ENCODE results near the gene TBCD.

The TBCD gene

DNA sequence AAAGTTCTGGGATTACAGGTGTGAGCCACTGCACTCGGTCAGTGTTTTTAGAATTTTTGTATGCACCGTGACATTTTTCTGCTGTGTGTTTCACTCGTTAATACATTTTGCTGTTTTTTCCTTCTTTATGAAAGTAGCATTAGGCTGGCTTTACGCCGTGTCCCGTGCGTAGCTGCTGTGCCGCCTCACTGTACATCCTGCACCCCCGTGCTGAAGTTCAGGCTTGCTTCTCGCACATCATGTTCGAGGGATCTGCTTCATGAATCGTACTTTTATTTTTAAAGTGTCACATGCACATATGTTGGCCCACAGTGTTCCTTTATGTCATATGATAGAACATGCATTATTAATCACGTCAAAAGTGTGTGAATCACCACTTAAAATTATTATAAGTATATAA lies 172.3 kb downstream of the TBCD start:
- TF ChIP-seq, protein P1, sequence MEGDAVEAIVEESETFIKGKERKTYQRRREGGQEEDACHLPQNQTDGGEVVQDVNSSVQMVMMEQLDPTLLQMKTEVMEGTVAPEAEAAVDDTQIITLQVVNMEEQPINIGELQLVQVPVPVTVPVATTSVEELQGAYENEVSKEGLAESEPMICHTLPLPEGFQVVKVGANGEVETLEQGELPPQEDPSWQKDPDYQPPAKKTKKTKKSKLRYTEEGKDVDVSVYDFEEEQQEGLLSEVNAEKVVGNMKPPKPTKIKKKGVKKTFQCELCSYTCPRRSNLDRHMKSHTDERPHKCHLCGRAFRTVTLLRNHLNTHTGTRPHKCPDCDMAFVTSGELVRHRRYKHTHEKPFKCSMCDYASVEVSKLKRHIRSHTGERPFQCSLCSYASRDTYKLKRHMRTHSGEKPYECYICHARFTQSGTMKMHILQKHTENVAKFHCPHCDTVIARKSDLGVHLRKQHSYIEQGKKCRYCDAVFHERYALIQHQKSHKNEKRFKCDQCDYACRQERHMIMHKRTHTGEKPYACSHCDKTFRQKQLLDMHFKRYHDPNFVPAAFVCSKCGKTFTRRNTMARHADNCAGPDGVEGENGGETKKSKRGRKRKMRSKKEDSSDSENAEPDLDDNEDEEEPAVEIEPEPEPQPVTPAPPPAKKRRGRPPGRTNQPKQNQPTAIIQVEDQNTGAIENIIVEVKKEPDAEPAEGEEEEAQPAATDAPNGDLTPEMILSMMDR (IDR thresholded peaks at IDR 0.05; ENCODE audit: extremely low read depth, missing control alignments), result no peak
- DNase-seq (ENCODE audit: low spot score), result no peak

DNA sequence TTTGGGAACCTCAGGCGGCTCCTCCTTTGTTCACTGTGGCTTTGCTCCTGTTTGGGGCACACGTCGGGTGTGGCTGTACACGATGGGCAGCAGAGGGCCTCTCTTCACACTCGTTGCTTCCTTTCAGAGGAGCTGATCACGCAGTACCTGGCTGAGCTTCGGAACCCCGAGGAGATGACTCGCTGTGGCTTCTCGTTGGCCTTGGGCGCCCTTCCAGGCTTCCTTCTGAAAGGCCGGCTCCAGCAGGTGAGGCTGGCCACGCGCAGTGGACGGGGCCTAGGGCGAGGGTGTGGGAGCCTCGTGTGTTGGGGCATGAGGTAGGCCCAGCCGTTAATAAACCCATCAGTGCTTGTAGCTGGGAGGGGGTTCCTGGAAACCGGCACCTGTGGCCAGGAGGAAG lies 172.9 kb downstream of the TBCD start:
- TF ChIP-seq, protein P1 (IDR thresholded peaks at IDR 0.05; ENCODE audit: extremely low read depth, missing control alignments), result no peak
- no peak for DNase-seq (ENCODE audit: low spot score)

DNA sequence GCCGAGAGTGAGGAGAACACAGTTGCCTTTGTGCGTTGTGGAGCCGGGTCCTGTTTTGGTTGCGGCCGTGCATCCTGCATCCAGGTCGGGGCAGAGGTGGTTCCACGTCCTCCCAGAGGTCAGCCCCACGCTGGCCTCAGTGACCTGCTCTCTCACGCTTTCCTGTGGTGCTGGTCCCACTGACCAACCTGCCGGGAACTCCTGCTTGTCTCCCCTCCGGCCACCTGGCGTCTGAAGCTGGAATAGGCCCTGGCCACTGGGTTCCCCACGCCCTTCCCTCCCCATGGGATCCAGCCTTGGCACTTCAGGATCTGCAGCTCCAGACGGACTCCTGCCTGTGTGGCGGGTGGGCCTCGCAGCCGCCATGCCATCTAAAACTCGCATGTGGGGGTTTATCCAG lies 173.5 kb downstream of the TBCD start:
- TF ChIP-seq, protein P1 (IDR thresholded peaks at IDR 0.05; ENCODE audit: extremely low read depth, missing control alignments), result no peak
- DNase-seq (ENCODE audit: low spot score), result no peak

DNA sequence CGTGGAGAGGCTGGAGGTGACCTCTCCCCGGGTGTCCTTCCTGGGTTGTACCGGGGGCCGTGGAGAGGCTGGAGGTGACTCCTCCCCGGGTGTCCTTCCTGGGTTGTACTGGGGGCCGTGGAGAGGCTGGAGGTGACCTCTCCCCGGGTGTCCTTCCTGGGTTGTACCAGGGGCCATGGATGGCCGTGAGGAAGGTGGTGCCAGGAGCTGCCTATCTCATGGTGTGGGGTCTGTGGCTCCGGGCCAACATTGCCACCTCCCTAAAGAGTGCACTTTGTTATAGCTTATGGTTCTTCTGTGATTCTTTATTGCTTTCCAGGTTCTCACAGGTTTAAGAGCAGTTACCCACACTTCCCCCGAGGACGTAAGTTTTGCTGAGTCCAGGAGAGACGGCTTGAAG lies 174.2 kb downstream of the TBCD start:
- TF ChIP-seq, protein P1 (IDR thresholded peaks at IDR 0.05; ENCODE audit: extremely low read depth, missing control alignments), result no peak

DNA sequence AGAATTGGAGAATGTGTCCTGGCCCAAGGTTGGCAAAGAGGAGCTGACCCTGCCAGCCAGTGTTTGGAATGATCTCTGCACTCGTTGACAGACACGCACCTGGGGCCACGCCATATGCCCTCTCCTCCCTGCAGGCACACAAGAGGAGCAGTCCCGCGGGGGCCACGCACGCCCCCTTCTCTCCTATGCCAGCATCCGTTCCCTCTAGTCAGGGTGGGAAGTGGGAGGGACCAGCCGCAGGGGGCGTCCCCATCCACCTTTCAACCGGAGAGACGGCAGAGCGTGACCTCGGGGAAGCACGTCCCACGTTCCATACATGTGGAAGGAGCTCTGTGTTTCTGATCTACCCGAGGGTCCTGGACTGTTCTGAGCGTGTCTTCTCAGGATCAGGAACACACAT lies 174.9 kb downstream of the TBCD start:
- TF ChIP-seq, protein P1 (IDR thresholded peaks at IDR 0.05; ENCODE audit: extremely low read depth, missing control alignments), result no peak
- no peak for DNase-seq (ENCODE audit: low spot score)

More for the DNA sequence above, 174.2 kb downstream of the TBCD start:
- DNase-seq (ENCODE audit: low spot score), result no peak

DNA sequence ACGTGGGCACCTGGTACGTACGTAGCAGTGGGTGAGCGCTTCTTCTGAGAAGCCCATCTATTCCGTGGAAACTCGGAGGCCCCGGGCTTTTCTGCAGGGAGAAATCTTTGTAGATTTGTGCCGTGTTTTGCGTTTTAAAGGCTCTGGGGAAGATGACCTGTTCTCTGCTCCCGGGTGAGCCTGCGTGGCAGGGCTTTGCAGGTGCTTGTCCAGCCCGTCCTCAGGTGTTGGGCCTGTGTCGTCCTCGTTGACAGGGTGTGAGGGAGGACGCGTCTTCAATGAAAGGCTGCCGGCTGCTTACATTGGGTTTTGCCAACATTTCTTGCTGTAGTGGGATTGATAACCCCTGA lies 175.4 kb downstream of the TBCD start:
- TF ChIP-seq, protein P1 (IDR thresholded peaks at IDR 0.05; ENCODE audit: extremely low read depth, missing control alignments), result no peak
- no peak for DNase-seq (ENCODE audit: low spot score)

DNA sequence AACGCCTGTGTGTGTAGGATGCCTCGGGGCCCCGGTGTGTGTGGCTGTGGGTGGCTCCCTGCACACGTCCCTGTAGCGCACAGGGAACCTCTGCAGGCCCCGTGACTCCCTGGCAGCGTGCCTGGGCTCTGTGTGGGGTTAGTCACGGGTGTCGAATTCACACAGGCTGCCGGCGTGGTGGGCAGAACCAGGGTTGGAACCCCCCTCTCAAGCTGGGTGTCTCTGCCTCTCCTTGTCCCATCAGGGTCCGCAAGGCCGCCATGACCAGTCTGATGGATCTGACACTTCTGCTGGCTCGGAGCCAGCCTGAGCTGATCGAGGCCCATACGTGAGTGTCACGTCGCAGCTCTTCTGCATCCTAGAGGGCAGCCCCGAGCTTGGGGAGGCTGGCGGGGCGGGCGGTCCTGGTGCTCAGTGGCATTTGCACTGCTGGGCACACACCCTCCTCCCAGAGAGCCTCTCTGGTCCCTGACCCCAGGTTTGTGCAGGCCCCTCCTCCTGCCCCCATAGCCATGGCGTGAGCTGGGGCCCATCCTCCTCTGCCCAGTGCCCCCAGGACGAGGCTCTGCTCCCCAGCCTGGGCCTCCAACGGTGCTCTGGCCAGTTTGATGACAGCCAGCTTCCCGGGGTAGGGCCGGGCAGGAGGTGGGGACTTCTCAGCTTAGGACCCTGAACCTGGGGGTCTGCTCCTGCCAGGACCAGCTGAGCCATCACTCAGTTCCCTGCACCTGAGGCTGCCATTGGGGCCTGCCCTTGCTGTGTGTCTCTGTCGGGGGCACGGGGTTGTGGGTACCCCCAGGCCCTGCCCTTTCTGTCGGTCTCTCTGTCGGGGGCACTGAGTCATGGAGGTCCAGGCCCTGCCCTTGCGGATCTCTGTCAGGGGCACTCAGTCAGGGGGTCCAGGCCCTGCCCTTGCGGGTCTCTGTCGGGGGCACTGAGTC lies 176.1 kb downstream of the TBCD start:
- no peak for DNase-seq (ENCODE audit: low spot score)
- TF ChIP-seq, protein P1 (IDR thresholded peaks at IDR 0.05; ENCODE audit: extremely low read depth, missing control alignments), result no peak
